Stimulated activated naive CD8-positive, alpha-beta T cell treated with anti-CD3 and anti-CD28 coated beads, Interleukin-15, amount 100 ng/mL, for 72 hours (primary cell): ENCODE results near the gene ST7.
A peak's percentile ranks its signal among the peaks of the same experiment; 100 is the strongest.
"Not testable (repeated sequence)": the region's sequence is repeated elsewhere in the genome, so short reads cannot be mapped to it uniquely, and the experiment has no call there.

Source experiments
- ATAC-seq: fragments of 150-1000 bp; cut with Tn5 transposase; 2 replicates; pipeline ENCODE4 v1.10.0; 2021; ENCODE audit warnings: mild to moderate bottlenecking, moderate library complexity
- DNase-seq, 2 donors: peaks; one replicate each; pipeline ENCODE4 v3.0.0; 2021 to 2022
- H3K27ac Mint-ChIP-seq, 2 donors: one replicate each; pipeline ENCODE4 v1.8.0; 2022; ENCODE audit warnings: mild to moderate bottlenecking in 2 of 2, mixed read lengths in 2 of 2, moderate library complexity in 2 of 2
- H3K27me3 Mint-ChIP-seq: one replicate; pipeline ENCODE4 v1.8.0; 2022; ENCODE audit warnings: mixed read lengths
- H3K4me1 Mint-ChIP-seq: one replicate; pipeline ENCODE4 v1.8.0; 2022; ENCODE audit warnings: mild to moderate bottlenecking, mixed read lengths
- H3K4me3 Mint-ChIP-seq, 2 donors: one replicate each; pipeline ENCODE4 v1.8.0; 2022; ENCODE audit warnings: mild to moderate bottlenecking in 2 of 2, mixed read lengths in 2 of 2, moderate library complexity in 1 of 2
- H3K9me3 Mint-ChIP-seq, 2 donors: one replicate each; pipeline ENCODE4 v1.8.0; 2022; ENCODE audit warnings: mixed read lengths in 2 of 2

ST7 gene

GRCh38 chr7:116963234-116963633 is 9.9 kb downstream of the ST7 start:
- H3K4me3 Mint-ChIP-seq, result no peak overlapping the region
- no peak for DNase-seq
- H3K27me3 Mint-ChIP-seq, result no peaks in the 10 kb centered on the region
- ATAC-seq, result no peak
- H3K4me1 Mint-ChIP-seq, result no peaks in the 10 kb centered on the region
- H3K27ac Mint-ChIP-seq, result no peak overlapping the region
- H3K9me3 Mint-ChIP-seq, result no peaks in the 10 kb centered on the region

- ATAC-seq (no peak), DNase-seq (no peak)
- H3K4me3 Mint-ChIP-seq, result no peak overlapping the region
- peaks cover 10% of the 10 kb centered on the region for H3K4me1 Mint-ChIP-seq
- H3K9me3 Mint-ChIP-seq, result no peaks in the 10 kb centered on the region
- H3K27ac Mint-ChIP-seq, result no peak overlapping the region
- H3K27me3 Mint-ChIP-seq, result peaks cover 8% of the 10 kb centered on the region
Observed at GRCh38 chr7:116966601-116967000, 13.3 kb downstream of the ST7 start.

- ATAC-seq (no peak), DNase-seq (no peak)
- Mint-ChIP-seq H3K27ac (no peak overlapping the region), H3K4me1 (peaks cover 10% of the 10 kb centered on the region), H3K27me3 (peaks cover 12% of the 10 kb centered on the region), H3K4me3 (no peak overlapping the region), H3K9me3 (no peaks in the 10 kb centered on the region)
Observed at GRCh38 chr7:116967254-116967922, 14.1 kb downstream of the ST7 start.

GRCh38 chr7:116967983-116968382 is 14.7 kb downstream of the ST7 start:
- DNase-seq, result no peak
- Mint-ChIP-seq H3K27ac (no peak overlapping the region), H3K9me3 (no peaks in the 10 kb centered on the region), H3K4me1 (peaks cover 10% of the 10 kb centered on the region), H3K27me3 (peaks cover 18% of the 10 kb centered on the region), H3K4me3 (no peak overlapping the region)
- no peak for ATAC-seq

- DNase-seq, result no peak
- Mint-ChIP-seq H3K27ac (no peak overlapping the region), H3K9me3 (no peaks in the 10 kb centered on the region), H3K4me3 (no peak overlapping the region), H3K27me3 (peaks cover 22% of the 10 kb centered on the region), H3K4me1 (peaks cover 10% of the 10 kb centered on the region)
- no peak for ATAC-seq
Observed at GRCh38 chr7:116968631-116969030, 15.3 kb downstream of the ST7 start.

- ATAC-seq (no peak), DNase-seq (no peak)
- peaks cover 22% of the 10 kb centered on the region for H3K27me3 Mint-ChIP-seq
- peaks cover 10% of the 10 kb centered on the region for H3K4me1 Mint-ChIP-seq
- H3K27ac Mint-ChIP-seq, result no peak overlapping the region
- H3K9me3 Mint-ChIP-seq, result no peaks in the 10 kb centered on the region
- H3K4me3 Mint-ChIP-seq, result no peak overlapping the region
Observed at GRCh38 chr7:116969371-116969902, 16.1 kb downstream of the ST7 start.

- ATAC-seq, result peak; percentile 48
- Mint-ChIP-seq H3K27me3 (peaks cover 22% of the 10 kb centered on the region), H3K9me3 (no peaks in the 10 kb centered on the region), H3K4me3 (no peak overlapping the region), H3K4me1 (peaks cover 10% of the 10 kb centered on the region), H3K27ac (no peak overlapping the region)
- DNase-seq, result no peak
Observed at GRCh38 chr7:116970238-116970910, 17.1 kb downstream of the ST7 start.

GRCh38 chr7:116971153-116971552 is 17.9 kb downstream of the ST7 start:
- peaks cover 10% of the 10 kb centered on the region for H3K4me1 Mint-ChIP-seq
- not testable (repeated sequence) for H3K27ac Mint-ChIP-seq, H3K9me3 Mint-ChIP-seq, H3K4me3 Mint-ChIP-seq, ATAC-seq, DNase-seq
- H3K27me3 Mint-ChIP-seq, result peaks cover 22% of the 10 kb centered on the region

GRCh38 chr7:116971869-116972268 is 18.6 kb downstream of the ST7 start:
- ATAC-seq, result no peak
- Mint-ChIP-seq H3K9me3 (no peaks in the 10 kb centered on the region), H3K27me3 (peaks cover 22% of the 10 kb centered on the region), H3K27ac (peak overlapping the region in 1 of 2 donors; percentile 9), H3K4me1 (peaks cover 10% of the 10 kb centered on the region), H3K4me3 (no peak overlapping the region)
- DNase-seq, result no peak

- H3K27ac Mint-ChIP-seq, H3K4me3 Mint-ChIP-seq, DNase-seq, H3K4me1 Mint-ChIP-seq, H3K9me3 Mint-ChIP-seq, ATAC-seq: not testable (repeated sequence)
- peaks cover 14% of the 10 kb centered on the region for H3K27me3 Mint-ChIP-seq
Observed at GRCh38 chr7:116975024-116975423, 21.7 kb downstream of the ST7 start.

GRCh38 chr7:116977172-116977571 is 23.9 kb downstream of the ST7 start:
- DNase-seq (no peak), ATAC-seq (no peak)
- Mint-ChIP-seq H3K9me3 (no peaks in the 10 kb centered on the region), H3K4me3 (no peak overlapping the region), H3K27ac (no peak overlapping the region), H3K4me1 (no peaks in the 10 kb centered on the region), H3K27me3 (peaks cover 12% of the 10 kb centered on the region)

- no peaks in the 10 kb centered on the region for H3K9me3 Mint-ChIP-seq
- DNase-seq, result no peak
Observed at GRCh38 chr7:116978006-116978405, 24.7 kb downstream of the ST7 start.

GRCh38 chr7:116979430-116979829 is 26.1 kb downstream of the ST7 start:
- Mint-ChIP-seq H3K4me1 (no peaks in the 10 kb centered on the region), H3K27ac (no peak overlapping the region), H3K9me3 (no peaks in the 10 kb centered on the region), H3K27me3 (no peaks in the 10 kb centered on the region), H3K4me3 (no peak overlapping the region)
- DNase-seq (no peak), ATAC-seq (no peak)

More at GRCh38 chr7:116978006-116978405, 24.7 kb downstream of the ST7 start:
- H3K4me1 Mint-ChIP-seq, result no peaks in the 10 kb centered on the region
- no peak overlapping the region for H3K27ac Mint-ChIP-seq
- no peak overlapping the region for H3K4me3 Mint-ChIP-seq
- no peak for ATAC-seq
- peaks cover 4% of the 10 kb centered on the region for H3K27me3 Mint-ChIP-seq

- Mint-ChIP-seq H3K4me1 (no peaks in the 10 kb centered on the region), H3K27ac (no peak overlapping the region), H3K27me3 (no peaks in the 10 kb centered on the region), H3K4me3 (no peak overlapping the region), H3K9me3 (no peaks in the 10 kb centered on the region)
- no peak for DNase-seq
- no peak for ATAC-seq
Observed at GRCh38 chr7:116980354-116980753, 27.1 kb downstream of the ST7 start.

GRCh38 chr7:116981939-116982338 is 28.6 kb downstream of the ST7 start:
- Mint-ChIP-seq H3K27me3 (no peaks in the 10 kb centered on the region), H3K4me1 (no peaks in the 10 kb centered on the region), H3K9me3 (no peaks in the 10 kb centered on the region), H3K27ac (no peak overlapping the region), H3K4me3 (no peak overlapping the region)
- no peak for DNase-seq
- no peak for ATAC-seq

- no peaks in the 10 kb centered on the region for H3K4me1 Mint-ChIP-seq
- H3K27ac Mint-ChIP-seq, result no peak overlapping the region
- no peaks in the 10 kb centered on the region for H3K9me3 Mint-ChIP-seq
- H3K27me3 Mint-ChIP-seq, result no peaks in the 10 kb centered on the region
- peak; percentile 37 for ATAC-seq
- DNase-seq, result no peak
- no peak overlapping the region for H3K4me3 Mint-ChIP-seq
Observed at GRCh38 chr7:116984511-116984910, 31.2 kb downstream of the ST7 start.
